ENCODE results near the gene ADA.
"Not testable (repeated sequence)": the region's sequence is repeated elsewhere in the genome, so short reads cannot be mapped to it uniquely, and the experiment has no call there.

The ADA gene

GRCh38 chr20:44678242-44678641, 26.7 kb upstream of the ADA start:
- no peak for DNase-seq

GRCh38 chr20:44672318-44672902, 20.9 kb upstream of the ADA start:
- DNase-seq: not testable (repeated sequence)

GRCh38 chr20:44671541-44671940, 20.0 kb upstream of the ADA start:
- DNase-seq: not testable (repeated sequence)

GRCh38 chr20:44670851-44671250, 19.4 kb upstream of the ADA start:
- DNase-seq: not testable (repeated sequence)

GRCh38 chr20:44666066-44666465, 14.6 kb upstream of the ADA start:
- no peak for DNase-seq

GRCh38 chr20:44664131-44664530, 12.6 kb upstream of the ADA start:
- DNase-seq: no peak

GRCh38 chr20:44662261-44662660, 10.8 kb upstream of the ADA start:
- no peak for DNase-seq

GRCh38 chr20:44660581-44660980, 9.1 kb upstream of the ADA start:
- DNase-seq: no peak

GRCh38 chr20:44659931-44660330, 8.4 kb upstream of the ADA start:
- DNase-seq: no peak

- no peak for DNase-seq
These were observed 7.3 kb upstream of the ADA start for GRCh38 chr20:44658810-44659209.

- no peak for DNase-seq
These were observed 6.4 kb upstream of the ADA start for GRCh38 chr20:44657875-44658274.

- no peak for DNase-seq
These were observed 4.9 kb upstream of the ADA start for GRCh38 chr20:44656448-44656847.

GRCh38 chr20:44654210-44654609, 2.7 kb upstream of the ADA start:
- not testable (repeated sequence) for DNase-seq

GRCh38 chr20:44653546-44653945, 2.0 kb upstream of the ADA start:
- no peak for DNase-seq

GRCh38 chr20:44651434-44651683, 140 bp downstream of the ADA start:
- no peak for DNase-seq

- no peak for DNase-seq
These were observed 597 bp downstream of the ADA start for GRCh38 chr20:44650771-44651433.

- no peak for DNase-seq
These were observed 1.5 kb downstream of the ADA start for GRCh38 chr20:44649976-44650375.

GRCh38 chr20:44649126-44649525, 2.4 kb downstream of the ADA start:
- DNase-seq: no peak

GRCh38 chr20:44648579-44648978, 2.9 kb downstream of the ADA start:
- DNase-seq: no peak

- no peak for DNase-seq
These were observed 3.4 kb downstream of the ADA start for GRCh38 chr20:44648068-44648467.

- DNase-seq: no peak
These were observed 4.7 kb downstream of the ADA start for GRCh38 chr20:44646641-44647274.

- no peak for DNase-seq
These were observed 5.4 kb downstream of the ADA start for GRCh38 chr20:44646023-44646640.

- no peak for DNase-seq
These were observed 6.8 kb downstream of the ADA start for GRCh38 chr20:44644667-44645131.

GRCh38 chr20:44644230-44644617, 7.3 kb downstream of the ADA start:
- no peak for DNase-seq

All from NCI-H774 (cell line).